Caco-2 (cell line): Measurements from ENCODE around the gene SLC9A8. TPM values are rescaled to one million over a fixed set of nuclear protein-coding genes. Genes with fewer than 3 reads are reported as not detected.

Source experiments
- BruUV-seq: library from RNA; stranded (reverse); fragments of 400-500 nt; replicated peaks from 2 replicates; lab custom pipeline; 2021; lab: Mats Ljungman, UMichigan
- CTCF ChIA-PET: fragments of 300-600 bp; sonication (Branson Sonifier 250); formaldehyde crosslinking; loops from one replicate; lab custom pipeline; 2022; ENCODE audit warnings: antibody characterized with exemption; lab: Charles Lee
- POLR2A ChIA-PET: fragments of 300-600 bp; sonication (Branson Sonifier 250); formaldehyde crosslinking; loops from one replicate; lab custom pipeline; 2022; ENCODE audit warnings: antibody characterized with exemption; lab: Charles Lee
- DNase-seq, 2 experiments: peaks; one replicate each; pipeline versions ENCODE4 v3.0.0 to v3.0.0-alpha.2; 2020 to 2022
- H3K27me3 ChIP-seq: replicated peaks from 2 replicates; pipeline ENCODE4 v1.6.0; 2011; ENCODE audit warnings: low read length; ENCODE audit not compliant: control insufficient read depth, insufficient read depth
- H3K36me3 ChIP-seq: 2 replicates; pipeline ENCODE4 v1.5.1; 2011; ENCODE audit warnings: low read length; ENCODE audit not compliant: control insufficient read depth, insufficient read depth
- H3K4me1 ChIP-seq: fragments of 250-450 bp; sonication (Bioruptor Pico); 2 replicates; pipeline ENCODE4 v1.5.1; 2020; ENCODE audit warnings: mild to moderate bottlenecking
- H3K4me3 ChIP-seq: 2 replicates; pipeline ENCODE4 v1.5.1; 2011; ENCODE audit warnings: low read depth, mild to moderate bottlenecking, control low read depth, low read length
- H3K9me3 ChIP-seq: fragments of 250-450 bp; sonication (Bioruptor Pico); 2 replicates; pipeline ENCODE4 v1.5.1; 2020; ENCODE audit warnings: mild to moderate bottlenecking, moderate library complexity
- H3K27ac Mint-ChIP-seq: one replicate; pipeline ENCODE4 v1.8.0; 2022; ENCODE audit warnings: mixed read lengths; ENCODE audit not compliant: unreplicated experiment
- H3K27me3 Mint-ChIP-seq: one replicate; pipeline ENCODE4 v1.8.0; 2022; ENCODE audit warnings: mixed read lengths; ENCODE audit not compliant: insufficient read depth, unreplicated experiment
- H3K36me3 Mint-ChIP-seq: one replicate; pipeline ENCODE4 v1.8.0; 2022; ENCODE audit warnings: mild to moderate bottlenecking, mixed read lengths; ENCODE audit not compliant: insufficient read depth, unreplicated experiment
- H3K4me1 Mint-ChIP-seq: one replicate; pipeline ENCODE4 v1.8.0; 2022; ENCODE audit warnings: low read depth, mixed read lengths; ENCODE audit not compliant: unreplicated experiment
- H3K4me3 Mint-ChIP-seq: one replicate; pipeline ENCODE4 v1.8.0; 2022; ENCODE audit warnings: mild to moderate bottlenecking, moderate library complexity, mixed read lengths; ENCODE audit not compliant: unreplicated experiment
- H3K9me3 Mint-ChIP-seq: one replicate; pipeline ENCODE4 v1.8.0; 2022; ENCODE audit warnings: mixed read lengths; ENCODE audit not compliant: unreplicated experiment
- CTCF ChIP-seq, 2 experiments: fragments of 200-600 bp in 1 of 2; IDR thresholded peaks; 1 replicate in 1 of 2; 2 replicates in 1 of 2; pipeline versions ENCODE4 v1.5.1 to v1.8.0; 2011 to 2022; ENCODE audit warnings: antibody characterized with exemption in 1 of 2, control low read depth in 1 of 2, inconsistent platforms in 1 of 2, low read depth in 1 of 2, low read length in 1 of 2, mild to moderate bottlenecking in 1 of 2, moderate library complexity in 1 of 2; ENCODE audit not compliant: insufficient read depth in 1 of 2, severe bottlenecking in 1 of 2, unreplicated experiment in 1 of 2
- intact Hi-C: fragments of 100-400 bp; cut with micrococcal nuclease; formaldehyde crosslinking; loops from one replicate; pipeline ENCODE4 v1.10.0; 2022; ENCODE audit not compliant: unreplicated experiment
- total RNA-seq: library from RNA; stranded (reverse); gene quantifications from 2 replicates; pipeline ENCODE4 v1.2.3, GENCODE V29; 2022

The SLC9A8 gene
- total RNA-seq, 1 experiment from 2014 or later = 21.4 TPM

GRCh38 chr20:49787371-49788357, 25.0 kb upstream of the SLC9A8 start:
- no TSS peak for BruUV-seq
- no peak for TF ChIP-seq CTCF (IDR thresholded peaks at IDR 0.05; ENCODE audit: insufficient read depth in 1 of 2, low read depth in 1 of 2, low read length in 1 of 2, severe bottlenecking in 1 of 2, unreplicated experiment in 1 of 2)
- DNase-seq = no peak
- Histone ChIP-seq H3K4me3 (no peak overlapping the region), H3K9me3 (no peaks in the 10 kb centered on the region), H3K27me3 (no peaks in the 10 kb centered on the region), H3K4me1 (peaks cover 29% of the 10 kb centered on the region), H3K36me3 (no peaks in the 10 kb centered on the region)
- intact Hi-C loops = loop anchor here (2.0 kb wide), 1 partner anchor 177 kb away; no protein-coding TSS in a partner anchor
- no peaks in the 10 kb centered on the region for H3K36me3 Mint-ChIP-seq
- CTCF ChIA-PET = interaction anchor here (0.6 to 0.7 kb wide), 2 partner anchors 40 to 384 kb away, joined by 3 read pairs; no protein-coding TSS in a partner anchor
- H3K27ac Mint-ChIP-seq = no peak overlapping the region
- H3K27me3 Mint-ChIP-seq = no peaks in the 10 kb centered on the region
- H3K4me3 Mint-ChIP-seq = no peak overlapping the region
- H3K4me1 Mint-ChIP-seq = peaks cover 11% of the 10 kb centered on the region
- POLR2A ChIA-PET = no interaction called here
- H3K9me3 Mint-ChIP-seq = no peaks in the 10 kb centered on the region

DNA sequence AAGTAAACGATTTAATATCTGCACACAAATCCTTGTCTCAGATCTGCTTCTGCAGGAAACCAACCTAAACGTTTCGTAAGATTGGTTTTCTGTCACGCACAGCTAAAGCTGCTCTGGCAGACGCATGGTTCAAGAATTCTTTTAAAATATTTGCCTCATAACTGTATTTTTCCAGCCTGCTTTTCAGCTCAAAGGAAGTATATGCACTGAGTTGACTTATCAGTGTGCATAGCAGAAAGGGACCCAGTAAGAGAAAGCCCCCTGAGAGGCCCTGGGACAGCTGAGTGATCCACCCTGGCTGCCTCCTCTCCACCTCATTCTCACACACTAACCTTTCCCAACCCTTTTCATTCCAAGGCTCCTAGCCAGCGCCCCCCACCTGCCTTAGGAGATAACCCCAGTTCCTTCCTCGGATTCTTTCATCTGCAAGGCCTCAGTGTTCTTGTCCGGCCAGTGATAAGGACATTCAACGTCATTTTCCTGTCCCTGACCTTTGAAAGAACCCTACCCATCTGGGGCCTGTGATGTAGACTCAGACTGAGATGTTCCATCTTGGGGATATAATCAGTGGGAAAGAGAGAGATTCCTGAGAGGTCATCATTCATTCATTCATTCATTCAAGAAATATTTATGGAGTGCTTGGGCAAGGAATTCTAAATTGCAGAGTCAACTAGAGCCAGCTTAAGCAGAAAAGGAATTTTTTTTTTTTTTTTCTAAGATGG, 22.4 kb upstream of the SLC9A8 start:
- Histone ChIP-seq H3K4me1 (peaks cover 52% of the 10 kb centered on the region), H3K4me3 (no peak overlapping the region), H3K9me3 (no peaks in the 10 kb centered on the region), H3K36me3 (no peaks in the 10 kb centered on the region), H3K27me3 (no peaks in the 10 kb centered on the region)
- ChIA-PET POLR2A (interaction anchor here (0.6 to 1.4 kb wide), 5 partner anchors 15 to 146 kb away, joined by 3 to 6 read pairs (median 4); no protein-coding TSS in a partner anchor), CTCF (interaction anchor here (0.6 to 1.0 kb wide), 4 partner anchors 11 to 27 kb away, joined by 3 to 4 read pairs (median 3); partner anchors contain the start of gene SLC9A8)
- no TSS peak for BruUV-seq
- peak in 1 of 2 experiments; percentile 41 for TF ChIP-seq CTCF (IDR thresholded peaks at IDR 0.05; ENCODE audit: insufficient read depth in 1 of 2, low read depth in 1 of 2, low read length in 1 of 2, severe bottlenecking in 1 of 2, unreplicated experiment in 1 of 2)
- H3K9me3 Mint-ChIP-seq = no peaks in the 10 kb centered on the region
- H3K36me3 Mint-ChIP-seq = no peaks in the 10 kb centered on the region
- H3K27ac Mint-ChIP-seq = peak overlapping the region; percentile 35
- DNase-seq = peak; percentile 83 to 96
- intact Hi-C loops = loop anchor here (1.0 to 5.0 kb wide), 2 partner anchors 22 to 78 kb away; partner anchors contain the start of gene B4GALT5
- no peaks in the 10 kb centered on the region for H3K27me3 Mint-ChIP-seq
- peak overlapping the region; percentile 3 for H3K4me3 Mint-ChIP-seq
- peaks cover 27% of the 10 kb centered on the region for H3K4me1 Mint-ChIP-seq

DNA sequence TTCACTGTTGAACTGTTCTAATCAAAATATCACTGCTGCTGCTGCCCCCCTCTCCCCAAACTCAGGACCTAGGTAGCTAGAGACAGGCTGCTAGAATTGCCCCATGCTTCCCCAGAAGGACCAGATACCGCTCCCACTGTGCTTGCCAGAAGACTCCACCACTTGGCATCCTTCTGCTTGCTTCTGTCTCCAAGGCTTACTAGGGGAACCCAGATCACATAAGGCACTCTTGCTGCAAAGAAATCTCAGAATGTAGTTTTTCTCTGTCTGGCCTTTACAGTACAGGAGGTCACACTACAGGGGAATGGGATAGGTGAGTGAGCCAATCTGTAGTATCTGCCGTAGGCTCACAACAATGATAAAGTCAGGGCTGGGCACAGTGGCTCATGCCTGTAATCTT, 21.5 kb upstream of the SLC9A8 start:
- no peaks in the 10 kb centered on the region for H3K27me3 ChIP-seq
- no peak overlapping the region for H3K4me3 Mint-ChIP-seq
- no peak for DNase-seq
- CTCF ChIA-PET = no interaction called here
- H3K27ac Mint-ChIP-seq = peak overlapping the region; percentile 55
- H3K4me1 ChIP-seq = peaks cover 52% of the 10 kb centered on the region
- no peaks in the 10 kb centered on the region for H3K36me3 ChIP-seq
- peaks cover 28% of the 10 kb centered on the region for H3K4me1 Mint-ChIP-seq
- H3K36me3 Mint-ChIP-seq = no peaks in the 10 kb centered on the region
- no peak overlapping the region for H3K4me3 ChIP-seq
- no peak for TF ChIP-seq CTCF (IDR thresholded peaks at IDR 0.05; ENCODE audit: insufficient read depth in 1 of 2, low read depth in 1 of 2, low read length in 1 of 2, severe bottlenecking in 1 of 2, unreplicated experiment in 1 of 2)
- POLR2A ChIA-PET = no interaction called here
- BruUV-seq = no TSS peak
- no peaks in the 10 kb centered on the region for H3K9me3 Mint-ChIP-seq
- intact Hi-C loops = loop anchor here (5.0 kb wide), 1 partner anchor 79 kb away; the partner anchor contains the start of gene B4GALT5
- no peaks in the 10 kb centered on the region for H3K27me3 Mint-ChIP-seq
- no peaks in the 10 kb centered on the region for H3K9me3 ChIP-seq
